Cardiac fibroblast (primary cell): Measurements from ENCODE around the gene LIPG.
"Not testable (repeated sequence)": the region's sequence is repeated elsewhere in the genome, so short reads cannot be mapped to it uniquely, and the experiment has no call there.

Experiments
- DNase-seq, 2 donors: peaks; one replicate each; pipeline versions ENCODE4 v3.0.0 to v3.0.0-alpha.2; 2010; ENCODE audit warnings: low read depth in 2 of 2
- H3K4me3 ChIP-seq, 2 donors: replicated peaks in 1 of 2; 1 replicate in 1 of 2; 2 replicates in 1 of 2; pipeline ENCODE4 v1.5.1; 2011; ENCODE audit warnings: low read depth in 2 of 2, low read length in 2 of 2, mild to moderate bottlenecking in 2 of 2, moderate library complexity in 1 of 2
- TF ChIP-seq, protein P1 (sequence below): IDR thresholded peaks from one replicate; pipeline ENCODE4 v1.5.1; 2011; ENCODE audit warnings: low read depth, mild to moderate bottlenecking, low read length, inconsistent platforms

LIPG gene

GRCh38 chr18:49561289-49562193 lies at the start of gene LIPG:
LIPG (plus strand) TSS chr18:49562057; CDS start chr18:49562309, 252 bp downstream.
- H3K4me3 ChIP-seq = peak within 1 kb of the TSS; percentile 60 to 76
- peak; percentile 85 to 89 for DNase-seq
- TF ChIP-seq, protein P1, sequence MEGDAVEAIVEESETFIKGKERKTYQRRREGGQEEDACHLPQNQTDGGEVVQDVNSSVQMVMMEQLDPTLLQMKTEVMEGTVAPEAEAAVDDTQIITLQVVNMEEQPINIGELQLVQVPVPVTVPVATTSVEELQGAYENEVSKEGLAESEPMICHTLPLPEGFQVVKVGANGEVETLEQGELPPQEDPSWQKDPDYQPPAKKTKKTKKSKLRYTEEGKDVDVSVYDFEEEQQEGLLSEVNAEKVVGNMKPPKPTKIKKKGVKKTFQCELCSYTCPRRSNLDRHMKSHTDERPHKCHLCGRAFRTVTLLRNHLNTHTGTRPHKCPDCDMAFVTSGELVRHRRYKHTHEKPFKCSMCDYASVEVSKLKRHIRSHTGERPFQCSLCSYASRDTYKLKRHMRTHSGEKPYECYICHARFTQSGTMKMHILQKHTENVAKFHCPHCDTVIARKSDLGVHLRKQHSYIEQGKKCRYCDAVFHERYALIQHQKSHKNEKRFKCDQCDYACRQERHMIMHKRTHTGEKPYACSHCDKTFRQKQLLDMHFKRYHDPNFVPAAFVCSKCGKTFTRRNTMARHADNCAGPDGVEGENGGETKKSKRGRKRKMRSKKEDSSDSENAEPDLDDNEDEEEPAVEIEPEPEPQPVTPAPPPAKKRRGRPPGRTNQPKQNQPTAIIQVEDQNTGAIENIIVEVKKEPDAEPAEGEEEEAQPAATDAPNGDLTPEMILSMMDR = no peak

GRCh38 chr18:49512876-49513275 lies 49.0 kb upstream of the LIPG start:
- DNase-seq, H3K4me3 ChIP-seq: not testable (repeated sequence)

DNA sequence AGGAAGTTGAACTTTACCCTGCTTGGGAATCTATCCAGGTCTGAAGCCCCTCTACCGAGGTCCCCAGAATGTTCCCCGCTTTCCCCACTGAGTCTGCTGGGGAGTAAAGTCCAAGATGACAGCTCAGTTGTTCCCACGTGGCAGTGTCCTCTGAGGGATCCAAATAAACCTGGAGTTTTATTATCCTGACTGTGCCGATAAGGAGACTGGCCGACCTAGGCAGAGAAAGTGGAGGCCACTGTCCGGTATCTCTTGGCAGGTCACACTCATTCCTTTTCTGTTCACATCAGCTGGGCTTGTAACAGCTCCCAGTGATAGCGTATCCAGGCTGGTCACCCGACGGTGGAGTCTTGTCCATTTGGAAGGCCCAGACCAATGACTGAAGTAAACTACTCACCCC lies 47.3 kb upstream of the LIPG start:
- TF ChIP-seq, protein P1 = no peak
- no peak for DNase-seq
- H3K4me3 ChIP-seq = no peak overlapping the region

GRCh38 chr18:49515003-49515402 lies 46.9 kb upstream of the LIPG start:
- not testable (repeated sequence) for DNase-seq, H3K4me3 ChIP-seq

DNA sequence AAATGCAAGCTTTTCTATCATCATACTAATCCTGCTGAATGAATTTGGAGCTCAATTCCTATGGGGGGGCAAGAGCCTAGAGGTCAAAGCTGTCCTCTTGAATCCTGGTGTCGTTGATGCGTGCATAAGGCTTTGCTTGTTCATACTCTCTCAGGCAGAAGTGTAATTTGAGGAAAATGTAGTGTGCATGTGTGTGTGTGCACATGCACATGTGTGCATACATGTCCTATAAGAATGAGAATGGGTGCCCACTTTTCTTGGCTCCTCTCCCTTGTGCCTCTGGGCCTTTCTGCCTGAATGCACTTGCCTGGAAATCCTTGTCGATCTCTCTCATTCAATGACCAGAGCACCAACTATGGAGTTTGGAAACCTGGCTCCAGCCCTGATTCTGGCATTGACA lies 46.3 kb upstream of the LIPG start:
- H3K4me3 ChIP-seq = no peak overlapping the region

DNA sequence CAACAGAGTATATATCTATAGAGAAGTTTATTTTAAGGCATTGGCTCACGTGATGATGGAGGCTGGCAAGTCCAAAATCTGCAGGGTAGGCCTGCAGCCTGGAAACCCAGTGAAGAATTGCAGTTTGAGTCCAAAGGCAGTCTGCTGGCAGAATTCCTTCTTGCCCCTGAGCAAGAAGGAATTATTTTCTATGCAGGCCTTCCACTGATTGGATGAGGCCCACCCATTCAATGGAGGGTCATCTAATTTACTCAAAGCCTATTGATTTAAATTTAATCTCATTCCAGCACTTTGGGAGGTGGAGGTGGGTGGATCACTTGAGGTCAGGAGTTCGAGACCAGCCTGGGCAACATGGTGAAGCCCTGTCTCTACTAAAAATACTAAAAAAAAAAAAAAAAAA lies 44.4 kb upstream of the LIPG start:
- DNase-seq = no peak
- H3K4me3 ChIP-seq = no peak overlapping the region
- TF ChIP-seq, protein P1 = no peak

More for the DNA sequence above, 46.3 kb upstream of the LIPG start:
- DNase-seq = no peak
- TF ChIP-seq, protein P1 = no peak

- TF ChIP-seq, protein P1 = no peak
- H3K4me3 ChIP-seq = no peak overlapping the region
- no peak for DNase-seq
Observed at GRCh38 chr18:49519101-49519971, 42.5 kb upstream of the LIPG start.
